ENCODE results near the gene ELK4.

Gene ELK4

GRCh38 chr1:205580923-205581180, 51.0 kb downstream of the ELK4 start:
- no peak for DNase-seq

GRCh38 chr1:205580140-205580922, 51.5 kb downstream of the ELK4 start:
- no peak for DNase-seq

- DNase-seq = no peak
Measured at GRCh38 chr1:205579711-205580110, 52.1 kb downstream of the ELK4 start.

GRCh38 chr1:205578780-205579571, 52.8 kb downstream of the ELK4 start:
- no peak for DNase-seq

GRCh38 chr1:205577874-205578658, 53.7 kb downstream of the ELK4 start:
- DNase-seq = no peak

GRCh38 chr1:205576805-205577761, 54.7 kb downstream of the ELK4 start:
- DNase-seq = no peak

GRCh38 chr1:205576011-205576410, 55.8 kb downstream of the ELK4 start:
- no peak for DNase-seq

- DNase-seq = no peak
Measured at GRCh38 chr1:205575294-205575885, 56.4 kb downstream of the ELK4 start.

- no peak for DNase-seq
Measured at GRCh38 chr1:205572421-205572820, 59.4 kb downstream of the ELK4 start.

GRCh38 chr1:205571747-205572146, 60.1 kb downstream of the ELK4 start:
- no peak for DNase-seq

GRCh38 chr1:205570796-205571537, 60.8 kb downstream of the ELK4 start:
- no peak for DNase-seq

- no peak for DNase-seq
Measured at GRCh38 chr1:205570173-205570501, 61.7 kb downstream of the ELK4 start.

GRCh38 chr1:205569411-205570172, 62.2 kb downstream of the ELK4 start:
- DNase-seq = no peak

GRCh38 chr1:205568469-205569361, 63.1 kb downstream of the ELK4 start:
- DNase-seq = no peak

- DNase-seq = no peak
Measured at GRCh38 chr1:205568135-205568468, 63.7 kb downstream of the ELK4 start.

GRCh38 chr1:205567716-205568115, 64.1 kb downstream of the ELK4 start:
- no peak for DNase-seq

- DNase-seq = no peak
Measured at GRCh38 chr1:205565799-205566198, 66.0 kb downstream of the ELK4 start.

GRCh38 chr1:205563927-205564441, 67.8 kb downstream of the ELK4 start:
- no peak for DNase-seq

- DNase-seq = no peak
Measured at GRCh38 chr1:205561501-205562203, 70.2 kb downstream of the ELK4 start.

All from fibroblast of skin of back (primary cell).